Nephron progenitor cell (in vitro differentiated cells): Measurements from ENCODE around the gene NEB.

Source experiments
- DNase-seq: peaks from one replicate; pipeline ENCODE4 v3.0.0; 2021
- H3K27ac Mint-ChIP-seq: 2 replicates; pipeline ENCODE4 v1.8.0; 2021; ENCODE audit warnings: mild to moderate bottlenecking, moderate library complexity, mixed read lengths
- H3K27me3 Mint-ChIP-seq: 2 replicates; pipeline ENCODE4 v1.8.0; 2021; ENCODE audit warnings: mild to moderate bottlenecking, low read depth, mixed read lengths; ENCODE audit not compliant: poor library complexity
- H3K36me3 Mint-ChIP-seq: 2 replicates; pipeline ENCODE4 v1.8.0; 2021; ENCODE audit warnings: low read depth, mixed read lengths
- H3K4me1 Mint-ChIP-seq: 2 replicates; pipeline ENCODE4 v1.8.0; 2021; ENCODE audit warnings: mixed read lengths
- H3K4me3 Mint-ChIP-seq: 2 replicates; pipeline ENCODE4 v1.8.0; 2021; ENCODE audit warnings: mild to moderate bottlenecking, moderate library complexity, mixed read lengths
- H3K9me3 Mint-ChIP-seq: 2 replicates; pipeline ENCODE4 v1.8.0; 2021; ENCODE audit warnings: mild to moderate bottlenecking, moderate library complexity, mixed read lengths
- TF ChIP-seq, protein P1 (sequence below): fragments of 200-600 bp; sonication (generic); IDR thresholded peaks from 2 replicates; pipeline ENCODE4 v1.5.0; 2021; ENCODE audit warnings: antibody characterized with exemption

The NEB gene

DNA sequence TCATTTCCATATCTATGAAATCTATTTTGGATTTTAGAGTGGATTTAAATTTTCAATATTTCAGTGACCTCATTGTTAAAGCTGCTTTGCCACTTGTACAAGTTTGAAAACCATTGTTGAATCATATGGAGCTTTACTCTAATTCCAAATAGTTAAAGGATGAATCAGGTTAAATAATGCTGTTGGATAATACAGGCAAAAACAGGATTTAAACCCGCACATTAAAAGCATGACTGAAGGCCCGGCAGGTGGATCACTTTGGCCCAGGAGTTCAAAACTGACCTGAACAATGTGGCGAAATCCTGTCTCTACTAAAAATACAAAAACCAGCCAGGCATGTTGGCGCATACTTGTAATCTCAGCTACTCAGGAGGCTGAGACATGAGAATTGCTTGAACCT is 256.3 kb downstream of the NEB start:
- Mint-ChIP-seq H3K36me3 (peaks cover 74% of the 10 kb centered on the region), H3K27me3 (no peaks in the 10 kb centered on the region), H3K4me3 (no peak overlapping the region), H3K4me1 (no peaks in the 10 kb centered on the region), H3K27ac (no peak overlapping the region), H3K9me3 (no peaks in the 10 kb centered on the region)
- TF ChIP-seq, protein P1, sequence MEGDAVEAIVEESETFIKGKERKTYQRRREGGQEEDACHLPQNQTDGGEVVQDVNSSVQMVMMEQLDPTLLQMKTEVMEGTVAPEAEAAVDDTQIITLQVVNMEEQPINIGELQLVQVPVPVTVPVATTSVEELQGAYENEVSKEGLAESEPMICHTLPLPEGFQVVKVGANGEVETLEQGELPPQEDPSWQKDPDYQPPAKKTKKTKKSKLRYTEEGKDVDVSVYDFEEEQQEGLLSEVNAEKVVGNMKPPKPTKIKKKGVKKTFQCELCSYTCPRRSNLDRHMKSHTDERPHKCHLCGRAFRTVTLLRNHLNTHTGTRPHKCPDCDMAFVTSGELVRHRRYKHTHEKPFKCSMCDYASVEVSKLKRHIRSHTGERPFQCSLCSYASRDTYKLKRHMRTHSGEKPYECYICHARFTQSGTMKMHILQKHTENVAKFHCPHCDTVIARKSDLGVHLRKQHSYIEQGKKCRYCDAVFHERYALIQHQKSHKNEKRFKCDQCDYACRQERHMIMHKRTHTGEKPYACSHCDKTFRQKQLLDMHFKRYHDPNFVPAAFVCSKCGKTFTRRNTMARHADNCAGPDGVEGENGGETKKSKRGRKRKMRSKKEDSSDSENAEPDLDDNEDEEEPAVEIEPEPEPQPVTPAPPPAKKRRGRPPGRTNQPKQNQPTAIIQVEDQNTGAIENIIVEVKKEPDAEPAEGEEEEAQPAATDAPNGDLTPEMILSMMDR: no peak
- no peak for DNase-seq

GRCh38 chr2:151476287-151476686 is 258.0 kb downstream of the NEB start:
- DNase-seq: no peak
- Mint-ChIP-seq H3K4me1 (no peaks in the 10 kb centered on the region), H3K27ac (no peak overlapping the region), H3K27me3 (no peaks in the 10 kb centered on the region), H3K9me3 (peaks cover 11% of the 10 kb centered on the region), H3K4me3 (no peak overlapping the region), H3K36me3 (peaks cover 80% of the 10 kb centered on the region)
- TF ChIP-seq, protein P1: no peak

GRCh38 chr2:151475071-151475470 is 259.2 kb downstream of the NEB start:
- Mint-ChIP-seq H3K27me3 (no peaks in the 10 kb centered on the region), H3K9me3 (peaks cover 19% of the 10 kb centered on the region), H3K4me3 (no peak overlapping the region)

GRCh38 chr2:151472966-151473365 is 261.3 kb downstream of the NEB start:
- H3K27me3 Mint-ChIP-seq: no peaks in the 10 kb centered on the region
- no peaks in the 10 kb centered on the region for H3K4me1 Mint-ChIP-seq
- H3K27ac Mint-ChIP-seq: no peak overlapping the region
- H3K9me3 Mint-ChIP-seq: peaks cover 24% of the 10 kb centered on the region
- TF ChIP-seq, protein P1: no peak
- DNase-seq: no peak
- peaks cover 92% of the 10 kb centered on the region for H3K36me3 Mint-ChIP-seq
- H3K4me3 Mint-ChIP-seq: no peak overlapping the region

More at GRCh38 chr2:151475071-151475470, 259.2 kb downstream of the NEB start:
- TF ChIP-seq, protein P1: no peak
- Mint-ChIP-seq H3K4me1 (no peaks in the 10 kb centered on the region), H3K27ac (no peak overlapping the region), H3K36me3 (peaks cover 88% of the 10 kb centered on the region)
- no peak for DNase-seq

DNA sequence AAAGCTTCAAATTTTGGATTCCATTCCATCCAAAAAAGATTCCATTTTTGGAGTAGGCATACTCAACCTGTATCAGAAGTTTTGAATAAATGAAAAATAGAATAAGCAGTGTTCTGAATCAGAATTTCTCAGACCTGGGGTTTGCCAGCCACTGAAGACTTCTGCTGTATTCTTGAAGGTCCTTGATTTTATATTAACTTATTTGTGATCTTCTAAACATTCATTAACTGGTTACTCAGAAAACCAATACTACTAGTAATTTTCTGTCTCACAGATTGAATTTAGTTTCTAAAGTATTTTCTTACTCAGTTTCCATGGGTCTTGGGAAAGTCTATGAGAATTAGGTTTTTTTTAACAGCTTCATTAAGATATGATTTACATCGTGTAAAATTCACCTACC is 263.7 kb downstream of the NEB start:
- Mint-ChIP-seq H3K27me3 (no peaks in the 10 kb centered on the region), H3K4me3 (no peak overlapping the region), H3K9me3 (peaks cover 24% of the 10 kb centered on the region), H3K36me3 (peaks cover 89% of the 10 kb centered on the region), H3K4me1 (no peaks in the 10 kb centered on the region), H3K27ac (no peak overlapping the region)
- TF ChIP-seq, protein P1: no peak
- DNase-seq: no peak

DNA sequence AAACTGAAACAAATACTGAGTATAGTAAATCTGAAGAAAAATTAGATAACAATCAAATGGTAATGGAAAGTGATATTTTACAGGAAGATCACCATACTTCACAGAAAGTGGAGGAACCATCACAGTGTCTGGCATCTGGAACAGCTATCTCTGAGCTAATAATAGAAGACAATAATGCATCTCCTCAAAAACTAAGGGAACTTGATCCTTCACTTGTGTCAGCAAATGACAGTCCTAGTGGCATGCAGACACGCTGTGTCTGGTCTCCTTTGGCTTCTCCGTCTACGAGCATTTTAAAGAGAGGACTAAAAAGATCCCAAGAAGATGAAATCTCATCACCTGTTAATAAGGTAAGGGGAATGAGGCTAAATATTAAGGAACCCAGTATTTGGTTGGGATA is 268.5 kb downstream of the NEB start:
- Mint-ChIP-seq H3K4me3 (no peak overlapping the region), H3K4me1 (no peaks in the 10 kb centered on the region), H3K9me3 (peaks cover 8% of the 10 kb centered on the region), H3K27ac (no peak overlapping the region), H3K27me3 (no peaks in the 10 kb centered on the region), H3K36me3 (peaks cover 94% of the 10 kb centered on the region)
- TF ChIP-seq, protein P1: no peak
- no peak for DNase-seq
